ENCODE data around the gene HEPN1. TPM values are rescaled to one million over a fixed set of nuclear protein-coding genes. Genes with fewer than 3 reads are reported as not detected.
"Not testable (repeated sequence)": the region's sequence is repeated elsewhere in the genome, so short reads cannot be mapped to it uniquely, and the experiment has no call there.

HEPN1 gene
- total and polyA plus RNA-seq, 4 donors: 0.51 TPM; not detected in 3

DNA sequence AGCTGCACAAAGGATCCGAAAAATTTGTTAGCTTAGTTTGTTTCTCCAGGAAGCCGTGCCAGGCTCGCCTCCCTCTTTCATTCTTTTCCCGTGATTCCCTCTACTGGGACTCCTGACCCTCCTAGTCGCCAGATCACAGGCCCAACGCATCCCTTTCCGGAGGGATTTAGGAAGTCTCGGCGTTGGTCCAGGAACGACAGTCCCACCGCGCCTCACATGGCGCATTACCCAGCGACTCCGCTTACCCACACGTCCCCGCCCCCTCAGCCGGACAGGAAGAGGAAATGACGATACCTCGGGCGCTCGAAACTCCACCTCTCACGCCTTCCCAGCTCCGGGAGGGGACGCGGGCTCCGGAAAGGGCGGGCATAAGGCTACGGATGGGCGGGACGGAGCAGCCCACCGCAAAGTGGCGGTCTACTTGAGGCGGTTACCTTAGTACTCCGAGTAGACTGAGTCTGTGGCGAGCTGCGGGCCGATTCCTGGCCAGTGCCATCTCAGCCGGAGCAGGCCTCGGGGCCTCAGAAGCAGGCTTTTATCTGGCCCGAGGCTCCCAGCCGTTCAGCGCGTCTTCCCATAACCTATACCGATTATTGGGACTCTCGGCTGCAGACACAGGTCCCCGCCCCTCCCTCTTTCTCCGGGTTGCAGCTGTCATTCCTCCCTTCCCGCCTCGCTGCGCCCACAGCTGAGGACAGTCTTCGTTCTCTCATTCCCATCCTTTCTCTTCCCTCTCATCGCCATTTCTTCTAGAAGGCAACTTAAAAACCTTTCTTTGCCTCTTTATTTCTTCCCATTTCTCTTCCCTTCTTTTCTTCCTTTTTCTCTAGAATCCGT, 34.9 kb downstream of the HEPN1 start, which contains the start of gene CCDC15:
TSS of gene CCDC15 (plus strand) at position 450 of the 837 bp plus-strand sequence. CDS start 531 bp downstream, outside the sequence.
- H3K4me1 ChIP-seq (ENCODE audit: control insufficient read depth in 1 of 2, insufficient read depth in 2 of 2, low read length in 2 of 2): no peaks in the 10 kb centered on the region
- no peaks in the 10 kb centered on the region for H3K36me3 ChIP-seq (ENCODE audit: control insufficient read depth in 1 of 2, insufficient read depth in 2 of 2, low read length in 1 of 2)
- 0% methylated on average over 53 to 54 of the region's 54 CpGs for WGBS, 2 donors
- peaks cover 2% of the 10 kb centered on the region for H3K9me3 ChIP-seq (ENCODE audit: control insufficient read depth, low read length)
- ATAC-seq (ENCODE audit: low FRiP score) (peak; percentile 100), DNase-seq (peak; percentile 99)
- H3K4me3 ChIP-seq (ENCODE audit: low read length in 2 of 2): peak within 1 kb of the TSS; percentile 41 to 49
- H3K27ac ChIP-seq (ENCODE audit: low read depth in 1 of 2, low read length in 2 of 2): peak within 1 kb of the TSS in 1 of 2 donors; percentile 64
- intact Hi-C loops (cut with DNase I): loop anchor here (5.0 to 10.0 kb wide), 5 partner anchors 161 to 931 kb away; partner anchors contain the start of genes HYLS1 (in 1 of the 2) and TMEM218 (in 1 of the 2)
- no peaks in the 10 kb centered on the region for H3K27me3 ChIP-seq (ENCODE audit: control insufficient read depth in 1 of 2, insufficient read depth in 2 of 2, low read length in 1 of 2)

GRCh38 chr11:124954590-124954955, 35.5 kb downstream of the HEPN1 start:
- peak overlapping the region in 1 of 2 donors; percentile 41 for H3K4me3 ChIP-seq (ENCODE audit: low read length in 2 of 2)
- no peaks in the 10 kb centered on the region for H3K4me1 ChIP-seq (ENCODE audit: control insufficient read depth in 1 of 2, insufficient read depth in 2 of 2, low read length in 2 of 2)
- intact Hi-C loops (cut with DNase I): loop anchor here (5.0 to 10.0 kb wide), 5 partner anchors 160 to 930 kb away; partner anchors contain the start of genes HYLS1 (in 1 of the 2) and TMEM218 (in 1 of the 2)
- H3K27ac ChIP-seq (ENCODE audit: low read depth in 1 of 2, low read length in 2 of 2): no peak overlapping the region
- no peaks in the 10 kb centered on the region for H3K36me3 ChIP-seq (ENCODE audit: control insufficient read depth in 1 of 2, insufficient read depth in 2 of 2, low read length in 1 of 2)
- no peaks in the 10 kb centered on the region for H3K27me3 ChIP-seq (ENCODE audit: control insufficient read depth in 1 of 2, insufficient read depth in 2 of 2, low read length in 1 of 2)
- 26 to 29% methylated on average over 6 of the region's 6 CpGs for WGBS, 2 donors
- H3K9me3 ChIP-seq (ENCODE audit: control insufficient read depth, low read length): no peaks in the 10 kb centered on the region
- ATAC-seq (ENCODE audit: low FRiP score): no peak
- DNase-seq: no peak

GRCh38 chr11:124955035-124955434, 36.0 kb downstream of the HEPN1 start:
- Histone ChIP-seq H3K27ac (ENCODE audit: low read depth in 1 of 2, low read length in 2 of 2) (no peak overlapping the region), H3K4me1 (ENCODE audit: control insufficient read depth in 1 of 2, insufficient read depth in 2 of 2, low read length in 2 of 2) (no peaks in the 10 kb centered on the region), H3K27me3 (ENCODE audit: control insufficient read depth in 1 of 2, insufficient read depth in 2 of 2, low read length in 1 of 2) (no peaks in the 10 kb centered on the region), H3K9me3 (ENCODE audit: control insufficient read depth, low read length) (no peaks in the 10 kb centered on the region), H3K36me3 (ENCODE audit: control insufficient read depth in 1 of 2, insufficient read depth in 2 of 2, low read length in 1 of 2) (no peaks in the 10 kb centered on the region), H3K4me3 (ENCODE audit: low read length in 2 of 2) (no peak overlapping the region)
- intact Hi-C loops (cut with DNase I): loop anchor here (5.0 to 10.0 kb wide), 5 partner anchors 160 to 930 kb away; partner anchors contain the start of genes HYLS1 (in 1 of the 2) and TMEM218 (in 1 of the 2)
- DNase-seq (no peak), ATAC-seq (ENCODE audit: low FRiP score) (no peak)

DNA sequence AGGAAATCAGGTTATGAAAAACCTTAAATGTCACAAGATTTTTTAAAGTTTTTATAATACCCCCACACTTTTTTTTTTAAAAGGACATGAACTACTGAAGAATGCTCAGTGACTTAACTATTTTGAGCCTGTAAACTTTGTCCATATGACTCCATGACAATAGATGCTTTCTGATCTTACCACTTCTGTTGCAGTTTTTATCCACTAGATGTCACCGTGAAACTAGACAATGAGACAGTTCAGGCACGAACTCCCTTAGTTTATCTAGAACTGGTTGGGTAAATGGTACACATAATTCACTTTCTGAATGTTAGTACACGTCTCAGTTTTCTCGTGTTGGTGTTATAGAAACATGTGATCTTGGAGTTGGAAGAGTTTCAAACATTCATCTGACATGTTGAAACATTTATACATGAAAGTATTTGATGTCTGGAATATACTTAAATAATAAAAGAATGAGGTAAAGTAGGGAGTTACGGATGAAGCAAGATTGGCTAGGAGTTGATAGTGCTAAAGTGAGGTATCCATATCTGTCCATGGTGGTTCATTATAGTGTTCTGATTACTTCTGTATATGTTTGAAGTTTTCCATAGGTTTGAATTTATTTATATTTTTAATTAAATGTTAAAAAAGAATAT, 43.0 kb downstream of the HEPN1 start:
- DNase-seq (no peak), ATAC-seq (ENCODE audit: low FRiP score) (peak; percentile 79)
- 15 to 17% methylated on average over 5 of the region's 5 CpGs for WGBS, 2 donors
- Histone ChIP-seq H3K36me3 (ENCODE audit: control insufficient read depth in 1 of 2, insufficient read depth in 2 of 2, low read length in 1 of 2) (no peaks in the 10 kb centered on the region), H3K27ac (ENCODE audit: low read depth in 1 of 2, low read length in 2 of 2) (no peak overlapping the region), H3K9me3 (ENCODE audit: control insufficient read depth, low read length) (no peaks in the 10 kb centered on the region), H3K4me3 (ENCODE audit: low read length in 2 of 2) (no peak overlapping the region), H3K4me1 (ENCODE audit: control insufficient read depth in 1 of 2, insufficient read depth in 2 of 2, low read length in 2 of 2) (no peaks in the 10 kb centered on the region), H3K27me3 (ENCODE audit: control insufficient read depth in 1 of 2, insufficient read depth in 2 of 2, low read length in 1 of 2) (no peaks in the 10 kb centered on the region)
- intact Hi-C loops (cut with DNase I): loop anchor here (5.0 to 10.0 kb wide), 4 partner anchors 183 to 450 kb away; no protein-coding TSS in a partner anchor

DNA sequence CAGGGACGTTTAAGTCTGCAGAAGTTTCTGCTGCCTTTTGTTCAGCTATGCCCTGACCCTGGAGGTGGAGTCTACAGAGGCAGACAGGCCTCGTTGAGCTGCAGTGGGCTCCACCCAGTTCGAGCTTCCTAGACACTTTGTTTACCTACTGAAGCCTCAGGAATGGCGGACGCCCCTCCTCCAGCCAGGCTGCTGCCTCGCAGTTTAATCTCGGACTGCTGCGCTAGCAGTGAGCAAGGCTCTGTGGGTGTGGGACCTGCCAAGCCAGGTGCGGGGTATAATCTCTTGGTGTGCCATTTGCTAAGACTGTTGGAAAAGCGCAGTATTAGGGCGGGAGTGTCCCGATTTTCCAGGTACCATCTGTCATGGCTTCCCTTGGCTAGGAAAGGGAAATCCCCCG, 49.1 kb downstream of the HEPN1 start:
- not testable (repeated sequence) for H3K4me1 ChIP-seq (ENCODE audit: control insufficient read depth in 1 of 2, insufficient read depth in 2 of 2, low read length in 2 of 2); DNase-seq; ATAC-seq (ENCODE audit: low FRiP score); H3K9me3 ChIP-seq (ENCODE audit: control insufficient read depth, low read length); H3K4me3 ChIP-seq (ENCODE audit: low read length in 2 of 2); H3K27me3 ChIP-seq (ENCODE audit: control insufficient read depth in 1 of 2, insufficient read depth in 2 of 2, low read length in 1 of 2); H3K36me3 ChIP-seq (ENCODE audit: control insufficient read depth in 1 of 2, insufficient read depth in 2 of 2, low read length in 1 of 2); H3K27ac ChIP-seq (ENCODE audit: low read depth in 1 of 2, low read length in 2 of 2)
- WGBS, 2 donors: 87 to 88% methylated on average over 13 of the region's 13 CpGs
- intact Hi-C loops (cut with DNase I): loop anchor here in 1 of 2 donors (10.0 kb wide), 3 partner anchors 177 to 377 kb away; no protein-coding TSS in a partner anchor

Other genes with a start within 250 kb of the HEPN1 start
- gene SIAE, start 245.5 kb upstream of the HEPN1 start, total RNA-seq: 10 to 100 TPM; 11.5 to 24.8 TPM
- gene SIAE, start 245.5 kb upstream of the HEPN1 start, polyA plus RNA-seq: 10 to 100 TPM in 1 of 2 donors, 1 to 10 TPM in 1; 6.9 to 14.8 TPM
- 1 to 10 TPM; 2.7 to 3.9 TPM for gene SPA17, start 245.3 kb upstream of the HEPN1 start, total RNA-seq
- 1 to 10 TPM; 4.8 to 7.1 TPM for gene SPA17, start 245.3 kb upstream of the HEPN1 start, polyA plus RNA-seq
- gene NRGN, start 179.3 kb upstream of the HEPN1 start, total RNA-seq: 10 to 100 TPM; 33.2 to 41.1 TPM
- gene NRGN, start 179.3 kb upstream of the HEPN1 start, polyA plus RNA-seq: 10 to 100 TPM; 15.4 to 38.5 TPM
- gene VSIG2, start 167.0 kb upstream of the HEPN1 start, total RNA-seq: 1 to 10 TPM; 3.8 to 6.9 TPM
- 1 to 10 TPM; 1.9 to 3.1 TPM for gene VSIG2, start 167.0 kb upstream of the HEPN1 start, polyA plus RNA-seq
- 100 to 1,000 TPM in 1 of 2 donors, 10 to 100 TPM in 1; 95.1 to 182 TPM for gene ESAM, start 157.0 kb upstream of the HEPN1 start, total RNA-seq
- 100 to 1,000 TPM in 1 of 2 donors, 10 to 100 TPM in 1; 33.2 to 110 TPM for gene ESAM, start 157.0 kb upstream of the HEPN1 start, polyA plus RNA-seq
- gene MSANTD2, start 118.8 kb upstream of the HEPN1 start, total RNA-seq: 10 to 100 TPM; 21.5 to 23.6 TPM
- 10 to 100 TPM in 1 of 2 donors, 1 to 10 TPM in 1; 6.3 to 18.0 TPM for gene MSANTD2, start 118.8 kb upstream of the HEPN1 start, polyA plus RNA-seq
- gene ROBO3, start 53.8 kb upstream of the HEPN1 start, total RNA-seq: 10 to 100 TPM; 15.7 to 63.0 TPM
- gene ROBO3, start 53.8 kb upstream of the HEPN1 start, polyA plus RNA-seq: 10 to 100 TPM in 1 of 2 donors, 1 to 10 TPM in 1; 2.1 to 19.7 TPM
- gene ROBO4, start 21.4 kb upstream of the HEPN1 start, total RNA-seq: 10 to 100 TPM; 19.7 to 41.9 TPM
- gene ROBO4, start 21.4 kb upstream of the HEPN1 start, polyA plus RNA-seq: 1 to 10 TPM; 2.4 to 2.8 TPM
- under 1 TPM; 0.10 to 0.30 TPM for gene HEPACAM, start 16.8 kb downstream of the HEPN1 start, total RNA-seq
- gene HEPACAM, start 16.8 kb downstream of the HEPN1 start, polyA plus RNA-seq: not detected
- 1 to 10 TPM in 1 of 2 donors, under 1 TPM in 1; 0.97 to 1.5 TPM for gene CCDC15, start 35.0 kb downstream of the HEPN1 start, total RNA-seq
- gene CCDC15, start 35.0 kb downstream of the HEPN1 start, polyA plus RNA-seq: under 1 TPM; 0.13 to 0.61 TPM
- 10 to 100 TPM in 1 of 2 donors, 1 to 10 TPM in 1; 9.1 to 11.8 TPM for gene SLC37A2, start 144.1 kb downstream of the HEPN1 start, total RNA-seq
- gene SLC37A2, start 144.1 kb downstream of the HEPN1 start, polyA plus RNA-seq: 1 to 10 TPM in 1 of 2 donors, under 1 TPM in 1; 0.72 to 6.8 TPM
- gene TMEM218, start 192.4 kb downstream of the HEPN1 start, total RNA-seq: 10 to 100 TPM in 1 of 2 donors, 1 to 10 TPM in 1; 9.9 to 16.9 TPM
- gene TMEM218, start 192.4 kb downstream of the HEPN1 start, polyA plus RNA-seq: 10 to 100 TPM; 31.9 to 34.7 TPM
- 10 to 100 TPM in 1 of 2 donors, 1 to 10 TPM in 1; 7.7 to 19.8 TPM for gene PKNOX2, start 245.5 kb downstream of the HEPN1 start, total RNA-seq
- gene PKNOX2, start 245.5 kb downstream of the HEPN1 start, polyA plus RNA-seq: 1 to 10 TPM; 1.8 to 3.9 TPM